ENCODE results near the gene ENHO.

ENHO gene

DNA sequence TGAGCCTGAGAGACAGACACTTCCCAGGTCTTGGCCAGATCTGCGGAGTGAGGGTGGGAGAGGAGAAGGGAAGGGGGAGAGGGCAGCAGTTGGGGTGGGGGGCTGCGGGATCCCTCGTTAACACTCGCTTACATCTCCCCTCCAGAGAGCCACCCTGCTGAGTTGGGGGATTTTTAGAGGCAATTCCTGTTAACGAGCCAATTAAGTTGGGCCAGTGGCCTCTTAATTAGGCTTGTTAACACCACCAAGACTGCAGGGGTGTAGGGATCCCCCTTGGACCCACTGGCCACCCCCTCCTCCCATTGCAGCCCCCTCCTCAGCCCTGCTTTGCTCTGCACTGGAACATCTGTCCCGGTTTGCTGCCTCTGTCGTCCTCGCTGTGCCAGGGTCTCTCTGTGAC is 43.1 kb upstream of the ENHO start:
- Histone ChIP-seq H3K9me3 (ENCODE audit: low read length) (no peaks in the 10 kb centered on the region), H2AFZ (ENCODE audit: low read length) (no peak overlapping the region), H3K4me2 (ENCODE audit: low read length) (no peak overlapping the region), H3K4me3 (ENCODE audit: low read depth, low read length, poor library complexity, severe bottlenecking) (no peak overlapping the region), H3K36me3 (ENCODE audit: insufficient read depth, low read length) (no peaks in the 10 kb centered on the region), H3K27ac (ENCODE audit: low read depth, low read length, poor library complexity, severe bottlenecking) (no peak overlapping the region), H3K4me1 (ENCODE audit: insufficient read depth, low read length, severe bottlenecking) (no peaks in the 10 kb centered on the region), H4K20me1 (ENCODE audit: insufficient read depth, low read length) (no peaks in the 10 kb centered on the region), H3K27me3 (ENCODE audit: insufficient read depth, low read length) (peaks cover 12% of the 10 kb centered on the region; the same call in 1 of the 2 replicates), H3F3A (ENCODE audit: insufficient read depth, low read length) (no peaks in the 10 kb centered on the region), H3K79me2 (ENCODE audit: insufficient read depth, low read length) (no peaks in the 10 kb centered on the region), H3K9me2 (ENCODE audit: low read depth, low read length) (no peaks in the 10 kb centered on the region), H3K9ac (ENCODE audit: low read length) (no peak overlapping the region)
- TF ChIP-seq EZH2 (IDR thresholded peaks at IDR 0.05; ENCODE audit: borderline replicate concordance, low read length) = no peak
- TF ChIP-seq, protein P1, sequence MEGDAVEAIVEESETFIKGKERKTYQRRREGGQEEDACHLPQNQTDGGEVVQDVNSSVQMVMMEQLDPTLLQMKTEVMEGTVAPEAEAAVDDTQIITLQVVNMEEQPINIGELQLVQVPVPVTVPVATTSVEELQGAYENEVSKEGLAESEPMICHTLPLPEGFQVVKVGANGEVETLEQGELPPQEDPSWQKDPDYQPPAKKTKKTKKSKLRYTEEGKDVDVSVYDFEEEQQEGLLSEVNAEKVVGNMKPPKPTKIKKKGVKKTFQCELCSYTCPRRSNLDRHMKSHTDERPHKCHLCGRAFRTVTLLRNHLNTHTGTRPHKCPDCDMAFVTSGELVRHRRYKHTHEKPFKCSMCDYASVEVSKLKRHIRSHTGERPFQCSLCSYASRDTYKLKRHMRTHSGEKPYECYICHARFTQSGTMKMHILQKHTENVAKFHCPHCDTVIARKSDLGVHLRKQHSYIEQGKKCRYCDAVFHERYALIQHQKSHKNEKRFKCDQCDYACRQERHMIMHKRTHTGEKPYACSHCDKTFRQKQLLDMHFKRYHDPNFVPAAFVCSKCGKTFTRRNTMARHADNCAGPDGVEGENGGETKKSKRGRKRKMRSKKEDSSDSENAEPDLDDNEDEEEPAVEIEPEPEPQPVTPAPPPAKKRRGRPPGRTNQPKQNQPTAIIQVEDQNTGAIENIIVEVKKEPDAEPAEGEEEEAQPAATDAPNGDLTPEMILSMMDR (IDR thresholded peaks at IDR 0.05; ENCODE audit: low read length) = no peak

DNA sequence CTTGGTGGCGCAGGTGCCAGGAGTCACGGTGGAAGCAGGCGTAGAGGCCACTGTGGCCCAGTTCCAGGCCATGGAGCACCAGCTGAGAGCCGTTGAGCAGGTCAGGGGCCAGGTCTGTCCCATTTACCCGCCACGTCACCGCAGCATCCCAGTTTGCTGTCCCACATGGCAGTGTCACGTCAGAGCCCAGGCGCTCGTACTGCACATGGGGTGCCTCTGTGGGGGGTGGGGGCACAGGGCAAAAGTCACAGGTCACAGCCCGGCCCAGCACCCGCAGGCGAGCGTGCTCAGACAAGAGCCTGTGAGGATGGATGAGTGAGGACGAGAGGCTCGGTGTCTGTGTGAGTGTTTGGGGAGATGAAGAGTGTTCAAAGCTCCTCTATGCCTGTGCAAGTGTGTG is 41.8 kb upstream of the ENHO start:
- H3K4me3 ChIP-seq (ENCODE audit: low read depth, low read length, poor library complexity, severe bottlenecking) = no peak overlapping the region
- no peaks in the 10 kb centered on the region for H3K9me3 ChIP-seq (ENCODE audit: low read length)
- no peaks in the 10 kb centered on the region for H3K9me2 ChIP-seq (ENCODE audit: low read depth, low read length)
- no peaks in the 10 kb centered on the region for H3F3A ChIP-seq (ENCODE audit: insufficient read depth, low read length)
- TF ChIP-seq, protein P1 (IDR thresholded peaks at IDR 0.05; ENCODE audit: low read length) = no peak
- TF ChIP-seq EZH2 (IDR thresholded peaks at IDR 0.05; ENCODE audit: borderline replicate concordance, low read length) = no peak
- peaks cover 12% of the 10 kb centered on the region; the same call in 1 of the 2 replicates for H3K27me3 ChIP-seq (ENCODE audit: insufficient read depth, low read length)
- H4K20me1 ChIP-seq (ENCODE audit: insufficient read depth, low read length) = no peaks in the 10 kb centered on the region
- H3K79me2 ChIP-seq (ENCODE audit: insufficient read depth, low read length) = no peaks in the 10 kb centered on the region
- H2AFZ ChIP-seq (ENCODE audit: low read length) = no peak overlapping the region
- no peak overlapping the region for H3K27ac ChIP-seq (ENCODE audit: low read depth, low read length, poor library complexity, severe bottlenecking)
- H3K4me2 ChIP-seq (ENCODE audit: low read length) = no peak overlapping the region
- H3K9ac ChIP-seq (ENCODE audit: low read length) = no peak overlapping the region
- H3K4me1 ChIP-seq (ENCODE audit: insufficient read depth, low read length, severe bottlenecking) = no peaks in the 10 kb centered on the region
- H3K36me3 ChIP-seq (ENCODE audit: insufficient read depth, low read length) = no peaks in the 10 kb centered on the region

DNA sequence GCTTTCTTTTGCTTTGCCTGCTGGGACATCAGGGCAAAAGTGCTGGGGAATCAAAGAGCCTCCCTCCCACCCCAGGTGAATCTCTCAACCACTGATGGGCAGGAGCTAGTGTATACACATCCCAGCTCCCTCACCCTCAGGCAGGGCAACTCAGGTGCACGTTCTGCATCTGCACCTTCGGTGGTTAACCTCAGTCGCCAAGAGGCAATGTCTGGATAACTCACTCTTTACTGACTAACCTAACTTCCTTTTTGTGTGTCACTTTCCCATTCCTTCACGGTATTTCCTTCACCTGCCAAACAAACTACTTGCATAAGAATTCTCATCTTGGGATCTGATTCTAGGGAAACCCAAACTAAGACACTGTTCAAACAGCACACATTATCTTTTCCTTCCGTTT is 40.5 kb upstream of the ENHO start:
- H3F3A ChIP-seq (ENCODE audit: insufficient read depth, low read length) = no peaks in the 10 kb centered on the region
- TF ChIP-seq EZH2 (IDR thresholded peaks at IDR 0.05; ENCODE audit: borderline replicate concordance, low read length) = no peak
- TF ChIP-seq, protein P1 (IDR thresholded peaks at IDR 0.05; ENCODE audit: low read length) = no peak

More for the DNA sequence above, 40.5 kb upstream of the ENHO start:
- Histone ChIP-seq H3K27me3 (ENCODE audit: insufficient read depth, low read length) (peaks cover 12% of the 10 kb centered on the region; the same call in 1 of the 2 replicates), H3K79me2 (ENCODE audit: insufficient read depth, low read length) (no peaks in the 10 kb centered on the region), H3K27ac (ENCODE audit: low read depth, low read length, poor library complexity, severe bottlenecking) (no peak overlapping the region), H3K4me3 (ENCODE audit: low read depth, low read length, poor library complexity, severe bottlenecking) (no peak overlapping the region), H3K9me3 (ENCODE audit: low read length) (no peaks in the 10 kb centered on the region), H3K9me2 (ENCODE audit: low read depth, low read length) (no peaks in the 10 kb centered on the region), H3K4me2 (ENCODE audit: low read length) (no peak overlapping the region), H2AFZ (ENCODE audit: low read length) (no peak overlapping the region), H4K20me1 (ENCODE audit: insufficient read depth, low read length) (no peaks in the 10 kb centered on the region), H3K36me3 (ENCODE audit: insufficient read depth, low read length) (no peaks in the 10 kb centered on the region), H3K9ac (ENCODE audit: low read length) (no peak overlapping the region), H3K4me1 (ENCODE audit: insufficient read depth, low read length, severe bottlenecking) (no peaks in the 10 kb centered on the region)
